ENCODE measurements around the gene DGKG.

Gene DGKG

GRCh38 chr3:186361762-186362536, at the start of gene DGKG:
DGKG (minus strand) TSS chr3:186362234; CDS start chr3:186320459, 41,775 bp downstream.
- H3K27ac ChIP-seq = no peak within 1 kb of the TSS
- peak; percentile 30 for DNase-seq
- no peaks in the 10 kb centered on the region for H3K9me3 ChIP-seq (ENCODE audit: severe bottlenecking)
- TF ChIP-seq CTCF (IDR thresholded peaks at IDR 0.05; ENCODE audit: low read depth, low read length) = no peak
- no peaks in the 10 kb centered on the region for H3K36me3 ChIP-seq
- H3K27me3 ChIP-seq (ENCODE audit: insufficient read depth, low read depth, severe bottlenecking) = peaks cover 34% of the 10 kb centered on the region
- H3K4me3 ChIP-seq (ENCODE audit: low read depth, low read length) = peak within 1 kb of the TSS; percentile 48

- Histone ChIP-seq H3K36me3 (no peaks in the 10 kb centered on the region), H3K4me3 (ENCODE audit: low read depth, low read length) (no peak overlapping the region), H3K27ac (no peak overlapping the region), H3K27me3 (ENCODE audit: insufficient read depth, low read depth, severe bottlenecking) (no peaks in the 10 kb centered on the region), H3K9me3 (ENCODE audit: severe bottlenecking) (no peaks in the 10 kb centered on the region)
- DNase-seq = no peak
- TF ChIP-seq CTCF (IDR thresholded peaks at IDR 0.05; ENCODE audit: low read depth, low read length) = no peak
Measured at GRCh38 chr3:186411089-186411488, 49.1 kb upstream of the DGKG start.

- Histone ChIP-seq H3K9me3 (ENCODE audit: severe bottlenecking) (no peaks in the 10 kb centered on the region), H3K4me3 (ENCODE audit: low read depth, low read length) (no peak overlapping the region), H3K27ac (no peak overlapping the region), H3K36me3 (no peaks in the 10 kb centered on the region), H3K27me3 (ENCODE audit: insufficient read depth, low read depth, severe bottlenecking) (no peaks in the 10 kb centered on the region)
- no peak for DNase-seq
- no peak for TF ChIP-seq CTCF (IDR thresholded peaks at IDR 0.05; ENCODE audit: low read depth, low read length)
Measured at GRCh38 chr3:186406669-186407635, 44.9 kb upstream of the DGKG start.

GRCh38 chr3:186401556-186401955, 39.5 kb upstream of the DGKG start:
- no peak overlapping the region for H3K4me3 ChIP-seq (ENCODE audit: low read depth, low read length)
- no peak for DNase-seq
- no peak for TF ChIP-seq CTCF (IDR thresholded peaks at IDR 0.05; ENCODE audit: low read depth, low read length)
- peaks cover 2% of the 10 kb centered on the region for H3K27me3 ChIP-seq (ENCODE audit: insufficient read depth, low read depth, severe bottlenecking)
- H3K36me3 ChIP-seq = no peaks in the 10 kb centered on the region
- no peaks in the 10 kb centered on the region for H3K9me3 ChIP-seq (ENCODE audit: severe bottlenecking)
- no peak overlapping the region for H3K27ac ChIP-seq

GRCh38 chr3:186400662-186401061, 38.6 kb upstream of the DGKG start:
- Histone ChIP-seq H3K36me3 (no peaks in the 10 kb centered on the region), H3K4me3 (ENCODE audit: low read depth, low read length) (no peak overlapping the region), H3K27me3 (ENCODE audit: insufficient read depth, low read depth, severe bottlenecking) (peaks cover 2% of the 10 kb centered on the region), H3K9me3 (ENCODE audit: severe bottlenecking) (no peaks in the 10 kb centered on the region), H3K27ac (no peak overlapping the region)
- no peak for DNase-seq
- no peak for TF ChIP-seq CTCF (IDR thresholded peaks at IDR 0.05; ENCODE audit: low read depth, low read length)
